Fibroblast of villous mesenchyme (primary cell): ENCODE measurements around the gene UBAP1. TPM values are rescaled to one million over a fixed set of nuclear protein-coding genes. Genes with fewer than 3 reads are reported as not detected.
"Not testable (repeated sequence)": the region's sequence is repeated elsewhere in the genome, so short reads cannot be mapped to it uniquely, and the experiment has no call there.

ENCODE experiments used
- DNase-seq: peaks from one replicate; pipeline ENCODE4 v3.0.0-alpha.2; 2010; ENCODE audit warnings: low read depth
- H3K4me3 ChIP-seq: 2 replicates; pipeline ENCODE4 v1.5.1; 2011; ENCODE audit warnings: low read depth, mild to moderate bottlenecking, low read length
- total RNA-seq: library from RNA; depleted of rRNA; stranded (reverse); fragments of >200 nt; gene quantifications from 2 replicates; pipeline ENCODE4 v1.2.3, GENCODE V29; 2012
- TF ChIP-seq, protein P1 (sequence below): IDR thresholded peaks from 2 replicates; pipeline ENCODE4 v1.5.1; 2012; ENCODE audit warnings: low read depth, mild to moderate bottlenecking, low read length; ENCODE audit not compliant: insufficient read depth

The UBAP1 gene
- total RNA-seq, result 38.3 and 51.0 TPM in 2 replicates

DNA sequence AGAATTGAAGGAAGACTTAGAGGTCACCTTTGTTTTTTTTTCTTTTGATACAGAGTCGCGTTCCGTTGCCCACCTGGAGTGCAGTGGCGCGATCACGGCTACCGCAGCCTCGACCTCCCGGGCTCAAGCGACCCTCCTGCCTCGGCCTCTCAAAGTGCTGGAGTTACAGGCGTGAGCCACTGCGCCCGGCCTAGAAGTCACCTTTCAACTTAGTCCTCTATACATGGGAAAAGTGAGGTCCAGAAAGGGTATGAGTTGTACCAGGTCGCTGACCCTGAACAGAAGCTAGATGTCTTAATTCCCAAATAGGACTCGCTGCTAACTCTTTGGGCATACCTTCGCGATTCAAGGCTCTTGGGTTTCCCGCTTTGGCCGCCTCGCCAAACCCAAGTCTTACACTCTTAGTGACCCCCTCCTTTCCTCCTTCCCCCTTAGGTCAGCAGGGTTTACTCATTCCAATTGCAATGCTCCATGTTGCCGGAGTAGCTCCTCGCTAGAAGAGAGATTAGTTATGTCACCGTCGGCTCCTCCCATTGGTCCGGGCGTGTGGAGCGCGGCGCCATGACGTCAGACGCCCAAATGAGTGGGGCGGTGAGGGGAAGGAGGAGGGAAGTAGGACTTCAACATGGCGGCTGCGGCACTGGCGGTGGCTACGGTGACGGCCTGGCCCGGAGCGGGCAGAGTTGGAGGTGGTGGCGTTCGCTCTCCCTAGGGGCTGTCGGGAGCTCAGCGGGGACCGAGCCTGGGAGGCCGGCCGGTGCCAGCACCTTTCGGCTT is at the start of gene UBAP1:
TSS of gene UBAP1 (plus strand) at position 608 of the 777 bp plus-strand sequence. CDS start 41,872 bp downstream, outside the sequence.
- peak within 1 kb of the TSS; percentile 88 for H3K4me3 ChIP-seq
- TF ChIP-seq, protein P1, sequence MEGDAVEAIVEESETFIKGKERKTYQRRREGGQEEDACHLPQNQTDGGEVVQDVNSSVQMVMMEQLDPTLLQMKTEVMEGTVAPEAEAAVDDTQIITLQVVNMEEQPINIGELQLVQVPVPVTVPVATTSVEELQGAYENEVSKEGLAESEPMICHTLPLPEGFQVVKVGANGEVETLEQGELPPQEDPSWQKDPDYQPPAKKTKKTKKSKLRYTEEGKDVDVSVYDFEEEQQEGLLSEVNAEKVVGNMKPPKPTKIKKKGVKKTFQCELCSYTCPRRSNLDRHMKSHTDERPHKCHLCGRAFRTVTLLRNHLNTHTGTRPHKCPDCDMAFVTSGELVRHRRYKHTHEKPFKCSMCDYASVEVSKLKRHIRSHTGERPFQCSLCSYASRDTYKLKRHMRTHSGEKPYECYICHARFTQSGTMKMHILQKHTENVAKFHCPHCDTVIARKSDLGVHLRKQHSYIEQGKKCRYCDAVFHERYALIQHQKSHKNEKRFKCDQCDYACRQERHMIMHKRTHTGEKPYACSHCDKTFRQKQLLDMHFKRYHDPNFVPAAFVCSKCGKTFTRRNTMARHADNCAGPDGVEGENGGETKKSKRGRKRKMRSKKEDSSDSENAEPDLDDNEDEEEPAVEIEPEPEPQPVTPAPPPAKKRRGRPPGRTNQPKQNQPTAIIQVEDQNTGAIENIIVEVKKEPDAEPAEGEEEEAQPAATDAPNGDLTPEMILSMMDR, result no peak
- DNase-seq, result peak; percentile 99

DNA sequence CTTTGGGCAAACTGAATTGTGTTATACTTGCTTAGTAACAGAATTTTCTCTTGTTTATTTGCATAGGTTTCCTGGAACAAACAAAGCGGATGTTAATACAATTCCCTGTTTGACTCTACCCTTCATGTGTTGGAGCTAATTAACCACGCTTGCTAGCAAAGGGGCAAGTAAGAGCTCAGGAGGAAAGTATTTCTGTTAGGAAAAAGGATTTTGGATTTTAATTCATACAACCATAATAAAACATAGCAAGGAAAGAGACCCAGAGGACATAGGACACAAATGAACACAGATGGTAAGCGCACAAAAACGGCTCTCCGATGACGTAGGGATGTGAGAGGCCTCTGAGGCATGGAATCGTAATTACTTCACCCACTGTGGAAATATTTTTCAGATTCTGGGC is 47.3 kb upstream of the UBAP1 start:
- DNase-seq, result no peak
- TF ChIP-seq, protein P1, result no peak
- H3K4me3 ChIP-seq, result no peak overlapping the region

DNA sequence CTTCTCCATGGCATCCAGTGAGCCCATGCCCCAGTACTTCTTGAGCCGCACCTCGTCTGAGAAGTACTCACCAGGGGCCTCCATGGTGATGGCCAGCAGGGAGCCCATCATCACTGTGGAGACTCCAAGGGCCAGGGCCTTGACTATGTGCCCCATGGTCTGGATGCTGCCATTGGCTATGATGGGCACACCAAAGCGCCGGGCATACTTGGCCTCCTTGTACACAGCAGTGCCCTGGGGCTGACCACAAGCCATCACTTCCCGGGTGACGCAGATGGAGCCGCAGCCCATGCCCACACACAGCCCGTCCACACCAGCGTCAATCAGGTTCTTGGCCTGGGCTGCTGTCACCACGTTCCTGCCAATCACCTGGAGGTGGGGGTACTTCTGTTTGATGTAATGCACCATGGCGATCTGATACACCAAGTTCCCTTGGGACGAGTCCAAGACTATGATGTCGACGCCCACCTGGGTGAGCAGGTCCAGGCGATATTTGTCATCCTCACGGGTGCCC is 45.4 kb upstream of the UBAP1 start:
- H3K4me3 ChIP-seq, result no peak overlapping the region
- TF ChIP-seq, protein P1, result no peak
- no peak for DNase-seq

DNA sequence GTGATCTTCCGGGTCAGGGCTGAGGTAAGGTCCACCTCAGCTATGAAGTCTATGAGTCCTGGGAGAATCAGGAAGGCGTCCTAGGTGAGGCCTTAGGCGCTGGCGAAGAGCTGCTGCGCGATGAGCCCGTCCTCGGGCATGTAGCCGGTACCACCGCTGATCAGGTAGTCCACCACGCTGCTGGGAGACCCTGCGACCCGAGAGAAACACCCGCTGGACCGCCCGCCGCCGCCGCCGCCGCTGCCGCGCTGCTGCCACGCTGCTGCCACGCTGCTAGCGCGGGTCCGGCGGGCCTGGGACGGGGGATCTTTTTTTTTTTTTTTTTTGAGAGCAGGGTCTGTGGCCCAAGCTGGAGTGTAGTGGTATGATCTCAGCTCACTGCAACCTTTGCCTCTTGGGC is 44.3 kb upstream of the UBAP1 start:
- H3K4me3 ChIP-seq, result no peak overlapping the region
- TF ChIP-seq, protein P1, result no peak
- DNase-seq, result no peak

DNA sequence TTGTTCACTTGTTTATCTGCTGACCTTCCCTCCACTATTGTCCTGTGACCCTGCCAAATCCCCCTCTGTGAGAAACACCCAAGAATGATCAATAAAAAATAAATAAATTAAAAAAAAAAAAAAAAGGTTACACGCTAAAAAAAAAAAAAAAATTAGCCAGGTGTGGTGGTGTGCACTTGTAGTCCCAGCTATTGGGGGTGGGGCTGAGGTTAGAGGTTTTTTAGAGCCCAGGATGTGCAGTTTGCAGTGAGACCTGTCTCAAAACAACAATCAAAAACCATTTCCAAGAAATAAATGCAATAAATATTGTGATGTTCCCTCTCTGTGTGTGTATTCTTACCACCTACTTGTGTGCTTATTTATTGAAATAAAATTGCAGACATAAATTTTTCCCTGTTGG is 40.2 kb upstream of the UBAP1 start:
- not testable (repeated sequence) for DNase-seq, H3K4me3 ChIP-seq

DNA sequence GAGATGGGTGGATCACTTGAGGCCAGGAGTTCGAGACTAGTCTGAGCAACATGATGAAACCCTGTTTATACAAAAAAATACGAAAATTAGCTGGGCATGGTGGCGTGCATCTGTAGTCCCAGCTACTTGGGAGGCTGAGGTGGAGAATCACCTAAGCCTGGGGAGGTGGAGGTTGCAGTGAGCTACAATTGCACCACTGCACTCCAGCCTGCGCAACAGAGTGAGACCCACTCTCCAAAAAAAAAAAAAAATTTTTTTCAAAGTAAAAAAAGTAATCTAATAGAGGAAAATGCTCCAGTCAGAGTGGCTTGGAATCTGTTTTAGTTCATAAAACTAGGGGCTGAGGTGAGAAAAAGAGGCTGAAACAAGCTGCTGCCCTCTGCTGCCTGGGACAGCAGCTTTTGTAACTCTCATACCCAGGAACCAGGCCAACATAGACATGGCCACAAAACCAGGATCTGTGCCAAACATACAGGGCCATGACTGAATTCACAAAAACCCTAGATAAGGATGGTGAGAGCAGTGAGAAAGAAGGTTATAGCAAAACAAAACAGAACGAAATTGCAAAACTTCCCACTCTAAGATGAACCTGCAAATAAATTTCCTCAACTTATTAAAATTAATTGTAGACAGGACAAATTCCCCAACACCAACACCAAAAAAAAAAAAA is 39.2 kb upstream of the UBAP1 start:
- no peak overlapping the region for H3K4me3 ChIP-seq
- DNase-seq, result peak; percentile 92
- TF ChIP-seq, protein P1, result peak; percentile 45

DNA sequence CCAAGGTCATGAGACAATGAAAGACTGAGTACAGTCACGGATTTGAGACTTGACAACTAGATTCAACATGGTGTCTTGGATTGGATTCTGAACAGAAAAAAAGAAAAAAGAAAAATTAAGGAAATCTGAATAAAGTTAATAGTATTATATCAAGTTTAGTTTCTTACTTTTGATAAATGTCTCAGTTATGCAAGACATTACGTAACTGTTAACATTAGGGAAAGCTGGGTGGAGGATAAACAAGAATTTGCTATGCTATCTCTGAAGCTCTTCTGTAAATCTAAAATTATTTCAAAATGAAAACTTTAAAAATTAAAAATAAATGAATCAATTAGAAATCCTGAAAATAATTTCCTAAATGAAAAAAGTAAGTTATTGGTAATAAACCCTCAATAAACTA is 38.0 kb upstream of the UBAP1 start:
- peak; percentile 33 for DNase-seq
- TF ChIP-seq, protein P1, result no peak
- no peak overlapping the region for H3K4me3 ChIP-seq
